Coronary artery (tissue), 2 donors: ENCODE data around the gene PRR29.
"Not testable (repeated sequence)": the region's sequence is repeated elsewhere in the genome, so short reads cannot be mapped to it uniquely, and the experiment has no call there.

Source experiments
- DNase-seq: peaks from one replicate; pipeline ENCODE4 v3.0.0-alpha.2; 2017; ENCODE audit warnings: low spot score
- H3K27ac ChIP-seq, 2 donors: fragments of 200-600 bp; sonication (generic); one replicate each; pipeline ENCODE4 v1.5.1; 2016 to 2019
- H3K4me3 ChIP-seq: fragments of 200-600 bp; sonication (generic); 2 replicates; pipeline ENCODE4 v1.5.1; 2016; ENCODE audit warnings: mild to moderate bottlenecking, moderate library complexity
- CTCF ChIP-seq: fragments of 200-600 bp; sonication (generic); IDR thresholded peaks from one replicate; pipeline ENCODE4 v1.5.1; 2019; ENCODE audit warnings: antibody characterized with exemption

The PRR29 gene

GRCh38 chr17:64003526-64004121 lies 5.5 kb downstream of the PRR29 start:
- peak; percentile 71 for DNase-seq
- TF ChIP-seq CTCF: no peak
- Histone ChIP-seq H3K27ac (no peak overlapping the region), H3K4me3 (no peak overlapping the region)

GRCh38 chr17:64004218-64004770 lies 6.1 kb downstream of the PRR29 start:
- peak; percentile 55 for DNase-seq
- H3K27ac ChIP-seq: peak overlapping the region in 1 of 2 donors; percentile 39
- H3K4me3 ChIP-seq: no peak overlapping the region
- no peak for TF ChIP-seq CTCF

- Histone ChIP-seq H3K4me3 (peak overlapping the region; percentile 11), H3K27ac (peak overlapping the region in 1 of 2 donors; percentile 39)
- peak; percentile 70 for DNase-seq
- no peak for TF ChIP-seq CTCF
Measured at GRCh38 chr17:64004903-64005733, 7.0 kb downstream of the PRR29 start.

- H3K4me3 ChIP-seq: peak overlapping the region; percentile 11
- no peak for TF ChIP-seq CTCF
- H3K27ac ChIP-seq: peak overlapping the region in 1 of 2 donors; percentile 39
- DNase-seq: no peak
Measured at GRCh38 chr17:64005734-64006167, 7.6 kb downstream of the PRR29 start.

- peak overlapping the region; percentile 11 for H3K4me3 ChIP-seq
- DNase-seq: peak; percentile 64
- TF ChIP-seq CTCF: no peak
- H3K27ac ChIP-seq: peak overlapping the region in 1 of 2 donors; percentile 26
Measured at GRCh38 chr17:64006361-64007088, 8.4 kb downstream of the PRR29 start.

- peak overlapping the region in 1 of 2 donors; percentile 48 for H3K27ac ChIP-seq
- not testable (repeated sequence) for H3K4me3 ChIP-seq
- DNase-seq: peak; percentile 49
Measured at GRCh38 chr17:64007089-64007837, 9.1 kb downstream of the PRR29 start.
